Fibroblast of gingiva (primary cell): Measurements from ENCODE around the gene PSORS1C2.
A peak's percentile ranks its signal among the peaks of the same experiment; 100 is the strongest.
"Not testable (repeated sequence)": the region's sequence is repeated elsewhere in the genome, so short reads cannot be mapped to it uniquely, and the experiment has no call there.

Experiments used
- DNase-seq: peaks from one replicate; pipeline ENCODE4 v3.0.0-alpha.2; 2011; ENCODE audit warnings: low read depth

Gene PSORS1C2

DNA sequence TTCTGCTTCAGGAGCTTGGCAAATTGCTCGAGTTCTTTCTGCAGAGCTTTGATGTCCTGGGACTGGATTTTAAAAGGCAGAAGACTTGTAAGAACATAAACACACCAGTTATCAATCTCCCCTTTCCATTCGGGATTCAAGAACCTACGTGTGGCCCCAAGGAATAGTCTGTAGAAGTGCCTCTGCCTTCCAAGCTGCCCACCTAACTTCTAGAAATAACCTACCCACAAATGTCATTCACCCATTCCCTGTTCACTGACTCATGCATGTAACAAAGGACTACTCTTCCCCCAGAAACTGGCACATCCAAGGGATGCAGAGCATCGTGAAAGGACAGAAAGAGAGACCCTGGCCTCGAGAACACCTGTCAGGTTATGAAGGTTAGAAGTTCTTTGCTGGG is 27.1 kb upstream of the PSORS1C2 start:
- no peak for DNase-seq

DNA sequence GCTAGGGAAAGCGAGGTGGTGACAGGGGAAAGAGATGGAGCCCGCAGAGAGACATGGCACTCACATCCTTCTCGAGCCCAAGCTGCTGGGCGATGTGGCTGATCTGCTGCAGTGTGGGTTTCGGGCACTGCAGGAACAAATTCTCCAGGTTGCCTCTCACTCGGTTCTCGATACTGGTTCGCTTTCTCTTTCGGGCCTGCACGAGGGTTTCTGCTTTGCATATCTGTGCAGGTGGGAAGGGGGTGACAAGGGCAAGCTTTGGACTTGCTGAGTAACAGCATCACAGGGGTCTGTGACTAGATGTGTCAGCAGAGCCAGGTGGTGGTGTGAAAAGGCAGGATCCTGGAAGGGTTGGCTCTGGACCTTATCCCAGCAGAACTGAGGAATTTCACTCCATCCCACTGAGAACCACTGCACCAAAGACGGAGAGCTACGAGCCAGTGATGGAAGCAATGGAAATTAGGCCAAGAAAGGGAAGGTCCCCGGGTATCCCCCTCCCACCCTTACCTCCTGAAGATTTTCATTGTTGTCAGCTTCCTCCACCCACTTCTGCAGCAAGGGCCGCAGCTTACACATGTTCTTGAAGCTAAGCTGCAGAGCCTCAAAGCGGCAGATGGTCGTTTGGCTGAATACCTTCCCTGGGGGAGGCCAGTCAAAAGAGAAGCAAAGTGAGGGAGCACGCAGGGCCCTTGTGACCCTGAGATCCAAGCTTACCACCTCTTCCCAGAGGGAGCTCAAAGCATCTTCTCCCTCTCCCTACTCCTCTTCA is 26.4 kb upstream of the PSORS1C2 start:
- not testable (repeated sequence) for DNase-seq

DNA sequence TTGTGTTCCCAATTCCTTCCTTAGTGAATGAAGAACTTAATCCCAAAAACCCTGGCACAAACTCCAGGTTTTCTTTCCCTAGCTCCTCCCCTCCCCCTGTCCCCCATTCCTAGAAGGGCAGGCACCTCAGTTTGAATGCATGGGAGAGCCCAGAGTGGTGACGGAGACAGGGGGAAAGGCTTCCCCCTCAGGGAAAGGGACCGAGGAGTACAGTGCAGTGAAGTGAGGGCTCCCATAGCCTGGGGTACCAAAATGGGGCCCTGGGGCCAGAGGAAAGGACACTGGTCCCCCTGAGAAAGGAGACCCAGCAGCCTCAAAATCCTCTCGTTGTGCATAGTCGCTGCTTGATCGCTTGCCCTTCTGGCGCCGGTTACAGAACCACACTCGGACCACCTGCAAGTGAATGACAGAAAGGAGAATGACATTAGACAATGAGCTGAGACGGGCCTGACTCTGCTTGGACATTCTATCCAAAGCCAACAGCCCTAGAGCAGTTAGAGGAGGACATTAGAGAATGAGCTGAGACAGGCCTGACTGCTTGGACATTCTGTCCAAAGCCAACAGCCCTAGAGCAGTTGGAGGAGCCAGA is 25.7 kb upstream of the PSORS1C2 start:
- DNase-seq: not testable (repeated sequence)

DNA sequence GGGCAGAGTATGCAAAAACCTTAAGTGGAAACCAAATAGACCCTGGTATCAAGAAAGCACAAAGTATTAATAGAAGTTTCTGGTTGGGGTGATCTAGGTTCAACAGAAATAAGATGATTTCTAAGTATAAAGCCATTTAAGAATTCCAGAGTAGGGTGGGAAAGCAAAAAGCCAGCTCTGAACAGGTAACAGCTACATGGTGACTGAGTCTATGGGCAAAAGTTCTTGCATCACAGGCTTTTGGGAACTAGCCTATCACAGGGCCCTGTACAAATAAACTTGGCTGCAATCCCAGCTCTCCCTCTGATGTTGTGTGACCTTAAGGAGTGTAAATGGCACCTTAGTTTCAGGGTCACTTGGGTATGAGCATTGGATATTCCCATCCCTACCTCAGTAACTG is 25.1 kb upstream of the PSORS1C2 start:
- DNase-seq: no peak

DNA sequence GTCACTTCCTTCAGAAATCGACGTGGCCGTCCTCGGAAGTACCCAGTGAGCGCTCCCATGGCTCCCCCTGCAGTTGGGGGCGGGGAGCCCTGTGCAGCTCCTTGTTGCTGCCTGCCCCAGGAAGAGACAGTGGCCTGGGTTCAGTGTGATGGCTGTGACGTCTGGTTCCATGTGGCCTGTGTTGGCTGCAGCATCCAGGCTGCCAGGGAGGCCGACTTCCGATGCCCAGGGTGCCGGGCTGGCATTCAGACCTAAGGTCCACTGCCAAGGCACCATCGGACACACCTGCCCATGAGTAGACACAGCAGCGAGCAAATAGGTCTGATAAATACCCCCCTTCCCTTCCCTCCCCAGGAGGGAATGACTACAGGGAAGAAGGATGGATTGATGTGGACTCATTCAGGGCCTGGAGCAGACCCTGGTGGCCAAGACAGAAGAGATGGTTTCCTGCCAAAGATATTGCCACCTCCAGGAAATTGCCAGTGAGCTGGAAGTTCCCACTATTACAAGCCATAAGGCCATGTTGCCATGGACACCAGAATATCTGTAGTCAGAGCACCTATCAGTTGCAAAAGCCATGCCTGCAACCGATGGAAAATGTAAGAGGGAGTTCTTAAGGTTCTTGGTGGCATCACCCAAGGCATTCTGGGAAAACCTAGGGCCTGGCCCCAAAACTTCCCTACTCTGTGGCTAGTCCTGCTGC is 23.7 kb upstream of the PSORS1C2 start:
- DNase-seq: no peak

DNA sequence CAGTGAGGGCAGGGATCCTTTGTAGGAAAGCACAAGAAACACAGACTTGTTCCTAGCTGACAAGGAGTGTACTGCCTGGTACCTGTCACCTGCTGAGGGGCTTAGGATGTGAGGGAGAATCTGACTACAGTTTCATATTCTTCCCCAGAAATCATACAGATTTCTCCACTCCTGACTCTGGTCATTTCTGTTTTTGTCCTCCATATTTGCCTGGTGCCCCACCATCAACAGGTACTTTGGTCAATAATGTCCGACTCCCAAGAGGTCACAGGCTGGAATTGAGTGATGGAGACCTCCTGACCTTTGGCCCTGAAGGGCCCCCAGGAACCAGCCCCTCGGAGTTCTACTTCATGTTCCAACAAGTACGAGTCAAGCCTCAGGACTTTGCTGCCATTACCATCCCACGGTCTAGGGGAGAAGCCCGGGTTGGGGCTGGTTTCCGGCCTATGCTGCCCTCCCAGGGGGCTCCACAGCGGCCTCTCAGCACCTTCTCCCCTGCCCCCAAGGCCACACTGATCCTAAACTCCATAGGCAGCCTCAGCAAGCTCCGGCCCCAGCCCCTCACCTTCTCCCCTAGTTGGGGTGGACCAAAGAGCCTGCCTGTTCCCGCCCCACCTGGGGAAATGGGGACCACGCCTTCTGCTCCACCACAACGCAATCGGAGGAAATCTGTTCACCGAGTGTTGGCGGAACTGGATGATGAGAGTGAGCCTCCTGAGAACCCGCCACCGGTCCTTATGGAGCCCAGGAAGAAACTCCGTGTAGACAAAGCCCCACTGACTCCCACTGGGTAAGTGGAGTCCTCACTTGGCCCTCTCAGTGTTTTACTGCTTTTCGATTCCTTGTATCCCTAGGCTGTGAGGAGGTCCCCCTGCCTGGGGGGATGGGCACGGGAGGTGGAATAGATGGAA is 22.6 kb upstream of the PSORS1C2 start:
- DNase-seq: no peak

DNA sequence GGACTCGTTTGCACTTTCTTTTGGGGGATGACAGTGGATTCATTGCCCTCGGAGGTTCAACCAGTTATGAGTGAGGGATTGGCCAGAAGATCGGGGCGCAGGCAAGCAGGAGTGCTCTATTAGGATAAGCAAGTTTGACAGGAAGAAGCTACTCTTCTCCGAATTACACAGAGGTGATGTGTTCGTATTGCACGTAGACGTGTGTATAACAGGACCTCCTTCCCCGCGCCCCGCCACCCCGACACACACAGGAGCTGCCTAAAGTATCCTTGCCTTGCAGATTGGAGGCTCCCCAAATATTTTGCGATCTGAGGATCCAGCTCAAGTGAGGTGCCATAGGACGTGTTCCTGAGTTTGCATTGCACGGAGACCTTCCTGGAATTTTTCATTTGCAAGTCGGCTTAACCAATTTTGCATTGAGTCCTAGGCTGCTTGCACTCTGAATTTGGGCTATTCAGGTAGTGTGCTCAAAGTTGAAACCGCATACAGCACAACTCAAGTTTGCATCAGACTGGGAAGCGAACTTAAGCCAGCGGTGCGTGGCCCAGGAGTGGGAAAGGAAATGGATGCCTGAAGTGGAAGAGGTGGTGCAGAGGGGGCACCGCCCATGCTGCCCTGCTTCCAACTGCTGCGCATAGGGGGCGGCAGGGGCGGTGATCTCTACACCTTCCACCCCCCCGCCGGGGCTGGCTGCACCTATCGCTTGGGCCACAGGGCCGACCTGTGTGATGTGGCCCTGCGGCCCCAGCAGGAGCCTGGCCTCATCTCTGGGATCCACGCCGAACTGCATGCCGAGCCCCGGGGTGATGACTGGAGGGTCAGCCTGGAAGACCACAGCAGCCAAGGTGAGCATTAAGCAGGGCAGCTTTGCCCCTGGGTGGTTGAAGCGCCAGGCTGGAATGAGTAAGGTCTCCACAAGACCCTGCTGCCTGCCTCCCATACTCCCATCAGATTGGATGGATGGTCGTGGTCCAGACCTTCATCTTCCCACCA is 20.3 kb upstream of the PSORS1C2 start:
- no peak for DNase-seq

DNA sequence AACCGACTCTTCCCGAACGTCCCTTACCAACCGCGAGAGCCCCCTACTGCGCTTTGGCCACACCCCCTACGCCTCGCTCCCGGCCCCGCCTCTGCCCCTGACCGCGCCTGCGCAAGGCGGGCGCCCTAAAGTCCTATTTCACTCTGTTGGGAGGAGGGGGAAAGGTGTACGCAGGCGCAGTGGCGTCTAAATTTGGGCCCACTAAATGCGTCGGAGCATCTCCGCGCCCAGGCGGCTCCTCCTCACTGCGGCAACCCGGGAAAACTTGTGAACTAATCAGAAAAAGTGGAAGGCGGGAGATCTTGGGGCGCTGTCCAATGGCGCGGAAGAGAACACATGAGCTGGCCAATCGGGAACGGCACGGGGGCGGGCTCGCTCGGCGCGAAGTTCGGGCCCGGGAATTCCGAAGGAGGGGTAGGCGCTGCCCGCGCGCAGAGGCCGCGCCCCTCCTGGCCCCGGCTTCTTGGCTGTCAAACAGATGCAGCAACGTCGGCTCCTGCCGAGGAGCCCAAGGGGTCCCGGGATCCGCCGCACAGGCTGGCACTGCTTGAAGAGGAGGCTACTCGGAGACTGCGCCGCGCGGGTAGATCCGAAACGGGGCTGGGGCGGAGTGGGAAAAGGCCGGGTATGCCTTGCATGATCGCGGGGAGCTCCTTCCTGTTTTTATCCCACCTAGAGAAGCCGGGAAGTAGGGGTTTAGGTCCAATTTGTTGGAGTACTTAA is 19.4 kb upstream of the PSORS1C2 start, which contains the start of gene TCF19:
Gene TCF19, plus strand, starts transcription at position 450 of the 723 bp plus-strand sequence. CDS start 881 bp downstream, outside the sequence.
- peak; percentile 99 for DNase-seq

DNA sequence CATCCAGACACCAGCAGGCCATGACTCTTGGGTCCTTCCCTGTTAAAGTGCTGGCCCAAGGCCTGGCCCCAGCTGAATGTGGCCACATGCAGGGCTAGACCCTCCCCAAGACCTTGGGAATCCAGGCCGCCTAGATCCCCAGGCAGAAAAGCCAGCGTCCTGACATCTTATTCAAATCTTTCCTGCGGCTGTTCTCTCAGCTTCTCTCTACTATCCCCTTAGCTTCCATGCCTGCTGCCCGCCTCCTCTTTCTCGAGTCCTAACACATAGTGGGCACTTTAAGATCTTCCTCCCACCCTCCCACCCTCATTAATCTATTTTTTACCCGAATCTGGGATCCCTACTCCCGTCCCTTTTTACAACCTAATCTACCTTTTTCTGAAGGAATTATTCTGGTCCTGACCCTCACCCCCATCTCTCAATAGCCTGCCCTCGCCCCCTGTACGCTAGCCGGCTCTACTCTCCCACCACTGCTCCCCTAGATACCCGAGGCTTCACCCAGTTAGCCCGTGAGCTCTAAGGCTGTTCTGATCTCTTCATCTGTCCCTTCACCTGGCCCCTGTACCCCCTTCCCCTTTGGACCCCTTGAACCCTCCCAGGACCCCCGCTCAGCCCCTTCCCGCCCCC is 18.8 kb upstream of the PSORS1C2 start, which contains the start of gene CCHCR1:
Gene CCHCR1, minus strand, starts transcription at position 290 of the 627 bp plus-strand sequence. Its CDS starts 202 bp downstream, at position 88.
- no peak for DNase-seq

DNA sequence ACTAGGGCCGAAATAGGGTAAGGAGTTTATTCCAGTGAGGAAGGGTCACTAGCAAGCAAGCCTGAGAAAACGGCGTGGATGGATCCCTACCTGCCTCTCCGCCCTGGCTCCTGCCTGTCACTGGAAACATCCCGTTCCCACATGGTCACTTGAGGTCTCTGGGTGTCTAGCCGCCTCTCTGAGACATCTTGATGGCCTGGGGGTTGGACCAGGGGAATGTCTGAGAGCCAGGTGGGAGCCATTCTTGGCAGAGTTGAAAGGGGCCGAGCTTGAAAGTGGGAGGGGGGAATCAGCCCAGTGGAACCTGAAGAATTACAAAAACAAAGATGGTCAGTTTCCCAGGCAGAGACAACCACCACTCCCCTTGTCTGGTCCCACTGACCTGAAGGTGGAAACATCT is 17.8 kb upstream of the PSORS1C2 start:
- DNase-seq: no peak

DNA sequence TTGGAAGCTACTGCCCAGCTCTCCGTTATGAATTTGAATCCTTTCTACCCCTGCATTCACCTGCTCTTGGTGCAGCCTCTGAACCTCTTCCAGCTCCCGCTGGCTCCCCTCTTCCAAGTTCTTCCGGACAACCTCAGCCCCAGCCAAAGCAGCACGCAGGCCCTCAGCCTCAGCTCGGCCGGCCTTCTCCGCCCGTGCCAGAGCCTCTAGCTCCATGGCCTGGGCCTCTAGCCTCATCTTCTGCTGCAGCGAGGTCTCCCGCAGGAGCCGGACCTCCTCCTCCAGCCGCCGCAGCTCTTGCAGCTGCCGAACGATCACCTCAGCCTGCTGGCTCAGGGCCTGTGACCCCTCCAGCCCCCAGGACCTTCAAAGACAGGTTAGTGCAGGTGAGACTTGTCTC is 15.6 kb upstream of the PSORS1C2 start:
- DNase-seq: no peak

DNA sequence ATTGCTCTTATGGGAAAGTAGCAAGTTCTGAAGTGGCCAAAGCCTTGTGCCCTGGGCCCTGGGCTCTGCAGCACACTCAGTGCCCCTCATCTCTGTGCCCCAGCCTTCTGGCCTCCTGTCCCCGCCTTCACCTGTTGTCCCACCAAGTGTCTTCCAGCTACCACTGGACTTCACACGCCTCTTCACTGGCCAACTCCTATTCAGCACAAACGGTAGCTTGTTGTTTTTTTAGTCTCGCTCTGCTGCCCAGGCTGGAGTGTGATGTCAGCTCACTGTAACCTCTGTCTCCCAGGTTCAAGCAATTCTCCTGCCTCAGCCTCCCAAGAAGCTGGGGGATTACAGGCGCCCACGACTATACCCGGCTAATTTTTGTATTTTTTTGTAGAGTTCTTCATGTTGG is 13.9 kb upstream of the PSORS1C2 start:
- no peak for DNase-seq

DNA sequence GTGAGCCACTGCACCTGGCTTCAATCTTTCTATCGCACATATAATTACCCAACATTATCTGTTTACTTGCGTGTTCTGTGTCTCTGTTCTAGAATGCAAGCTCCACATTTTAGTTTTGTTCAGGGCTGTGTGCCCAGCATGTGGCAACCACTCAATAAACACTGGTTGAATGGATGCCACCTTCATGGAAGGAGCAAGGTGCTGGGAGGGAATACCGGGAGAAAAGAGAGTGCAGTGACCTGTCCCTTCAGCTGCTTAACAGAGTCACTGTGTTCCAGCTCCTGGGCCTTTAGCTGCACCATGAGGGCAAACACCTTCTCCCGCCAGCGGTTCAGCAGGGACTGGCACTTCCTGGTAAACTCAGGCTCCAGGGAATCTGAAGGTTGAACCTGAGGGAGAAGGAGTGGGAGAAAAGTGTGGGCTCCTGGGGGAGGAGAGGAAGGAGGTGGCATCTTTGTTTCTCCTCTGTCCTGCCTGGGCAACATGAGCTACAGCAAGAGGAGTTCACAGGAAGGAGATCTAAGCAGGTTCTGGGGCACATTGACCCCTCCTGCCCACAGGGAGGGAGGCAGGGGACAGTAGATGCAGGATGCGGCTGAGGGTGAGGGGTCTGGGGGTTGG is 11.1 kb upstream of the PSORS1C2 start:
- no peak for DNase-seq

DNA sequence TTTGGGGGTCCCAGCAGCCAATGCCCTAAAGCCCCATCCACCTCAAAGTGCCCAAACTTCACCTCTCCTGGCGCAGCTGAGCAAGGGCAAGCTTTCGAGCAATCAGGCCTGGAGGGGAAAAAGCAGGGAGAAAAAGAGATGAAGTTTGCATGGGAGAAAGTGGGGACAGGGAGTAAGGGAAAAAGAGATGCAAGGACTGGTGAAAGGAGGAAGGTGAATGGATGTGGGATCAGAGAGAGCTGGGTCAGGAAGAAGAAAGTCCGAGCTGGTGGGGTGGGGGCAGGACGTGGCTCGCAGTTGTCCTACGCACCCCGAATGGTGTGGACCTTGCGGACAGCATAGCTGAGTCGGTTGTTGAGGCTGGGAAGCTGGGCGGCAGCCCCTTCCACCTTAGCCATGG is 6.5 kb upstream of the PSORS1C2 start:
- DNase-seq: no peak

DNA sequence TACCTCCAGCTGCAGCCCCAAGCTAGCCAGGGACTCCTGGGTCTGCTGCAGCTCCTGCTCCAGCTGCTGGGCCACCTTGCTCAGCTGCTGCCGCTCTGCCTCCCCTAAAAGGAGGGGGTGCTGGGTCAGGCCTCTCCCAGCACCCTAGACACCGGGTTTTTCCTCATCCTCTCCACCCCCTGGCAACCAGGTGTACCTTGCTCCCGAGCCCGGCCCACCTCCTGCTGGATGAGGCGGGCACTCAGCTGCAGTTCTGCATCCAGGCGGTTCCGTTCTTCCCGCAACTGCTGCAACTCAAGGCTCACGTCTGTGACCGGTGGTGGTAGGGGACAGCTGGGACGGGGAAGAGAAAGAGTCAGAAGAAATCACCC is 6.1 kb upstream of the PSORS1C2 start:
- no peak for DNase-seq

DNA sequence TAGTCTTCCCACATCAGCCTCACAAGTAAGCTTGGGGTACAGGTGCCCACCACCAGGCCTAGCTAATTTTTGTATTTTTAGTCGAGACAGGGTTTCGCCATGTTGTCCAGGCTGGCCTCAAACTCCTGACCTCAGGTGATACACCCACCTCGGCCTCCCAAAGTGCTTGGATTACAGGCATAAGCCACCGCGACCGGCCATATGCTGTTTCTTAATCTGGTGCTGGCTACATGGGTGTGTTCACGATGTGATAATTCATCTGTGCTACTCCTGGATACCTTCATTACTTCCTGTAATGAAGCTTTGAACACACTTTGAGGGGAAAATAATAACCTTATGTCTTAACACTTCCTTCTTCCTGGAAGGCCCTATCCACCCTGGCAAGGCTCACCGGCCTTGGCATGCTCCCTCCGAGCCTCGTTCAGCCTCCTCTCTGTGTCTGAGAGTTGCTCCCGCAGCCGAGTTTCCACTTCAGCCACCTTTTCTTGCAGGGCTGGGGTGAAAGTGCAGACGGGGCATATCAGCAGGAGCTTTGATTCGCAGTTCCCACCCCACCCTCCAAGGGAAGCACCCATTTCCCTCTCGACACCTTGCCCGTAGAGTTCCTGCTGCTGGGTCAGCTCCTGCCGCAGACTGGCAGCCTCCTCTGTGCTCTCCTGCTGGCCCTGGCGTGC is 5.6 kb upstream of the PSORS1C2 start:
- no peak for DNase-seq

DNA sequence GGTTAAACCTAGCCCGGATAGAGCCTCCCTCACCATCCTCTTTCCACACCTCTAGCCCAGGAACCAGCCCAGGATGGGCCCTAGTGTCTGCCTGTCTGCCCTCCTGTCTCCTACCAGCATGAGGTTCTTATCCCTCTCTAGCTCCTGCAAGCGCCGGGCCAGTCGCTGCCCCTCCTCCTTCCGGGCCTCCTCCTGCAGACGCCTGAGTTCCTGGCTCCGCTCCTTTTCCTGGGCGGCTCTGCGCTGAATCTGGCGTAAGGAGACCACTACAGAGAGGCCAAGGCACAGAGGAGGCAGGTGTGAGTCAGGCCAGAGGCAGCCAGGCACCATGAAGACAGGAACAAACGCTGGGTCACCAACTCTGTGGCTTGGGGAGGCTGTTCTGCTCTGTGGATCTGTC is 4.3 kb upstream of the PSORS1C2 start:
- peak; percentile 26 for DNase-seq

DNA sequence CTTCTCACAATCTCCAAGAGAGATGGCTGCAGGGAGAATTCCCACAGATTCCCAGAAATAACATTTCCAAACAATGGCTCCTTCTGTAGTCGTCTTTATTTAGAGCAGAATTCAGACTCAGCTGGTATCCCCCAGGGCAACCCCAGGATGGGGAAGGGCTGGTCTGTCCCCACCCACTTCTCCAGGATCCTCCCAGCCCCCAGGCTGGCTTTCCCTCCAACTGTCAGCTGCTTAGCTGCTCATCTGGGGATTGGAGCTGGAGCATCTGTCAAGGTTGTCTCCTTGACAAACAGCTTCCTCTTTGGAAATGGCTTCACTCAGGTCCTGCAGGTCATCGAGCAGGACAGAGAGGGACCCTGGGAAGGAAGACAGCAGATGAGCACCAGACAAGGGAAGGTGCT is 3.5 kb upstream of the PSORS1C2 start:
- DNase-seq: no peak

DNA sequence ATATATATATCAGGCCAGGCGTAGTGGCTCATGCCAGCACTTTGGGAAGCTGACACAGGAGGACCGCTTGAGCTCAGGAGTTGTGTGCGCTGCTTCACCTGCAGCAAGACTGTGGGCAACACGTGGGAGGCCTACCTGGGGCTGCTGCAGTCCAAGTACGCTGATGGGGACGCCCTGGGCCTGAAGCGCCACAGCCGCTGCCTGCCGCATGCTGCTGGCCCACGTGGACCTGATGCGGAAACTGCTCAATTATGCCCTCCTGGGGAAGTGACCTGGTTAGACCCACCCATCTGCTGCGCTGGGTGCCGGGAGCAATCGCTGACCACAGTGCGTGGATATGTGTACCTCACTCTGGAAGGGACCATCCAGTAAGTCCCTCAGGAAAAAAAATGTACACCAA is 1.8 kb upstream of the PSORS1C2 start:
- no peak for DNase-seq
